Measurements from ENCODE around the gene CD101. TPM values are rescaled to one million over a fixed set of nuclear protein-coding genes. Genes with fewer than 3 reads are reported as not detected.

Gene CD101
- total and polyA plus RNA-seq, 7 donors: 0.03 to 1.0 (median 0.29) TPM; not detected in 1

Other genes with a start within 250 kb of the CD101 start
- under 1 TPM; 0.42 to 0.62 (median 0.53) TPM for gene CD2, start 247.3 kb upstream of the CD101 start, total RNA-seq
- under 1 TPM; 0.21 to 0.35 (median 0.21) TPM for gene CD2, start 247.3 kb upstream of the CD101 start, polyA plus RNA-seq
- gene PTGFRN, start 91.8 kb upstream of the CD101 start, total RNA-seq: 1 to 10 TPM; 2.3 to 8.1 (median 4.5) TPM
- gene PTGFRN, start 91.8 kb upstream of the CD101 start, polyA plus RNA-seq: 1 to 10 TPM in 2 of 3 donors, under 1 TPM in 1; 0.79 to 1.6 (median 1.5) TPM
- gene TTF2, start 58.6 kb downstream of the CD101 start, total RNA-seq: 10 to 100 TPM; 14.3 to 27.7 (median 17.1) TPM
- gene TTF2, start 58.6 kb downstream of the CD101 start, polyA plus RNA-seq: 1 to 10 TPM; 3.5 to 7.3 (median 7.2) TPM
- 10 to 100 TPM in 3 of 4 donors, 1 to 10 TPM in 1; 7.3 to 25.4 (median 13.2) TPM for gene TRIM45, start 120.0 kb downstream of the CD101 start, total RNA-seq
- 10 to 100 TPM in 1 of 3 donors, 1 to 10 TPM in 2; 3.3 to 17.1 (median 8.4) TPM for gene TRIM45, start 120.0 kb downstream of the CD101 start, polyA plus RNA-seq
- under 1 TPM in 1 of 4 donors, not detected in 3; 0.22 TPM for gene VTCN1, start 209.2 kb downstream of the CD101 start, total RNA-seq
- gene VTCN1, start 209.2 kb downstream of the CD101 start, polyA plus RNA-seq: under 1 TPM in 2 of 3 donors, not detected in 1; 0.03 to 0.09 TPM

Data from psoas muscle (tissue), 7 donors.